ENCODE data around the gene THAP7. TPM values are rescaled to one million over a fixed set of nuclear protein-coding genes. Genes with fewer than 3 reads are reported as not detected.

Gene THAP7
- total and polyA plus RNA-seq, 2 of the 13 experiments (the other 11 are each of a cell fraction or from before 2014, with no cell fraction given), result 13.0 to 25.5 TPM

- TF ChIP-seq ZFP37 (CRISPR knock-in tag; IDR thresholded peaks at IDR 0.05; ENCODE audit: borderline replicate concordance) (peak; percentile 43; the same call in 1 of the 2 replicates), ZNF674 (CRISPR knock-in tag; IDR thresholded peaks at IDR 0.05; ENCODE audit: low read depth) (0 out of 2 replicates have a peak, but pooled peaks have one; percentile 89), WIZ (CRISPR knock-in tag; IDR thresholded peaks at IDR 0.05) (0 out of 2 replicates have a peak, but pooled peaks have one; percentile 24), ZNF329 (CRISPR knock-in tag; IDR thresholded peaks at IDR 0.05; ENCODE audit: low read depth) (no peak; the same call in 1 of the 2 replicates), SP2 (CRISPR knock-in tag; IDR thresholded peaks at IDR 0.05) (peak; percentile 58), MZF1 (CRISPR knock-in tag; IDR thresholded peaks at IDR 0.05; ENCODE audit: borderline replicate concordance) (0 out of 2 replicates have a peak, but pooled peaks have one; percentile 46), ZNF543 (CRISPR knock-in tag; IDR thresholded peaks at IDR 0.05) (peak; percentile 84; the same call in 1 of the 2 replicates), ZNF652 (CRISPR knock-in tag; IDR thresholded peaks at IDR 0.05; ENCODE audit: borderline replicate concordance, low read depth) (no peak), REXO4 (CRISPR knock-in tag; IDR thresholded peaks at IDR 0.05; ENCODE audit: borderline replicate concordance) (0 out of 2 replicates have a peak, but pooled peaks have one; percentile 72), NFE2L1 (CRISPR knock-in tag; IDR thresholded peaks at IDR 0.05; ENCODE audit: borderline replicate concordance) (no peak), DBP (CRISPR knock-in tag; IDR thresholded peaks at IDR 0.05; ENCODE audit: not compliant biosample characterization) (peak; percentile 98), ZSCAN25 (CRISPR knock-in tag; IDR thresholded peaks at IDR 0.05) (peak; percentile 78), SPEN (CRISPR knock-in tag; IDR thresholded peaks at IDR 0.05; ENCODE audit: low read depth) (peak; percentile 95), SATB2 (CRISPR knock-in tag; IDR thresholded peaks at IDR 0.05) (peak; percentile 96), CEBPG (CRISPR knock-in tag; IDR thresholded peaks at IDR 0.05) (peak; percentile 11; the same call in 1 of the 2 replicates), RFX3 (CRISPR knock-in tag; IDR thresholded peaks at IDR 0.05) (peak; percentile 25; the same call in 1 of the 2 replicates), PBX3 (CRISPR knock-in tag; IDR thresholded peaks at IDR 0.05; ENCODE audit: borderline replicate concordance) (peak; percentile 42; the same call in 1 of the 2 replicates), ZNF772 (CRISPR knock-in tag; IDR thresholded peaks at IDR 0.05) (peak; percentile 93; the same call in 1 of the 2 replicates), SMARCC2 (IDR thresholded peaks at IDR 0.05) (no peak), ZNF878 (CRISPR knock-in tag; IDR thresholded peaks at IDR 0.05) (no peak), PAX8 (CRISPR knock-in tag; IDR thresholded peaks at IDR 0.05; ENCODE audit: borderline replicate concordance) (no peak; the same call in 1 of the 2 replicates)
- TF ChIP-seq, protein P1, sequence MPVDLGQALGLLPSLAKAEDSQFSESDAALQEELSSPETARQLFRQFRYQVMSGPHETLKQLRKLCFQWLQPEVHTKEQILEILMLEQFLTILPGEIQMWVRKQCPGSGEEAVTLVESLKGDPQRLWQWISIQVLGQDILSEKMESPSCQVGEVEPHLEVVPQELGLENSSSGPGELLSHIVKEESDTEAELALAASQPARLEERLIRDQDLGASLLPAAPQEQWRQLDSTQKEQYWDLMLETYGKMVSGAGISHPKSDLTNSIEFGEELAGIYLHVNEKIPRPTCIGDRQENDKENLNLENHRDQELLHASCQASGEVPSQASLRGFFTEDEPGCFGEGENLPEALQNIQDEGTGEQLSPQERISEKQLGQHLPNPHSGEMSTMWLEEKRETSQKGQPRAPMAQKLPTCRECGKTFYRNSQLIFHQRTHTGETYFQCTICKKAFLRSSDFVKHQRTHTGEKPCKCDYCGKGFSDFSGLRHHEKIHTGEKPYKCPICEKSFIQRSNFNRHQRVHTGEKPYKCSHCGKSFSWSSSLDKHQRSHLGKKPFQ (CRISPR knock-in tag; IDR thresholded peaks at IDR 0.05; ENCODE audit: insufficient replicate concordance), result peak; percentile 94
- TF ChIP-seq, protein P2, sequence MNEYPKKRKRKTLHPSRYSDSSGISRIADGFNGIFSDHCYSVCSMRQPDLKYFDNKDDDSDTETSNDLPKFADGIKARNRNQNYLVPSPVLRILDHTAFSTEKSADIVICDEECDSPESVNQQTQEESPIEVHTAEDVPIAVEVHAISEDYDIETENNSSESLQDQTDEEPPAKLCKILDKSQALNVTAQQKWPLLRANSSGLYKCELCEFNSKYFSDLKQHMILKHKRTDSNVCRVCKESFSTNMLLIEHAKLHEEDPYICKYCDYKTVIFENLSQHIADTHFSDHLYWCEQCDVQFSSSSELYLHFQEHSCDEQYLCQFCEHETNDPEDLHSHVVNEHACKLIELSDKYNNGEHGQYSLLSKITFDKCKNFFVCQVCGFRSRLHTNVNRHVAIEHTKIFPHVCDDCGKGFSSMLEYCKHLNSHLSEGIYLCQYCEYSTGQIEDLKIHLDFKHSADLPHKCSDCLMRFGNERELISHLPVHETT (CRISPR knock-in tag; conservative IDR thresholded peaks at IDR 0.05), result peak; percentile 88
These were observed 19.9 kb downstream of the THAP7 start, which contains the start of gene LZTR1 (continued) for GRCh38 chr22:20981787-20982562.
